OCI-LY3 (cell line): ENCODE data around the gene PPP1R9A.

Experiments used
- EZH2phosphoT487 ChIP-seq: fragments of 200-600 bp; shearing (Covaris generic); IDR thresholded peaks from 2 replicates; pipeline ENCODE4 v1.6.1; 2018; ENCODE audit warnings: antibody characterized with exemption, mixed run types, low read depth
- TF ChIP-seq, protein P1 (sequence below): fragments of 200-600, 300-600 bp; sonication (generic); IDR thresholded peaks from 2 replicates; pipeline ENCODE4 v1.5.1; 2014; ENCODE audit warnings: antibody characterized with exemption, low read length, low read depth

DNA sequence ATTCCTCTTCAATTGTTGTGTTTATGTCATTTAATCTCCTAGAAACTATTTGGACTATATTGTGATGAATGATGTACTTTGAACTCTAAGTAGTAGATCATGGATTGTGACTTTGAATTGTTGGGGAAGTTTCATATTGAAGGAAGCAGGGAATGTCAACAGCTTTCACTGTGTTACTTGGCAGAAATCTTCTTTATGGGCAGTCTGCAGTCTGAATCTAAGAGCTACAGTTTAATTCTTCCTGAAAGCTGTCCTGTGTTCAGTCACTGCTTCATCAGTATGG is 91.6 kb downstream of the PPP1R9A start:
- TF ChIP-seq, protein P1, sequence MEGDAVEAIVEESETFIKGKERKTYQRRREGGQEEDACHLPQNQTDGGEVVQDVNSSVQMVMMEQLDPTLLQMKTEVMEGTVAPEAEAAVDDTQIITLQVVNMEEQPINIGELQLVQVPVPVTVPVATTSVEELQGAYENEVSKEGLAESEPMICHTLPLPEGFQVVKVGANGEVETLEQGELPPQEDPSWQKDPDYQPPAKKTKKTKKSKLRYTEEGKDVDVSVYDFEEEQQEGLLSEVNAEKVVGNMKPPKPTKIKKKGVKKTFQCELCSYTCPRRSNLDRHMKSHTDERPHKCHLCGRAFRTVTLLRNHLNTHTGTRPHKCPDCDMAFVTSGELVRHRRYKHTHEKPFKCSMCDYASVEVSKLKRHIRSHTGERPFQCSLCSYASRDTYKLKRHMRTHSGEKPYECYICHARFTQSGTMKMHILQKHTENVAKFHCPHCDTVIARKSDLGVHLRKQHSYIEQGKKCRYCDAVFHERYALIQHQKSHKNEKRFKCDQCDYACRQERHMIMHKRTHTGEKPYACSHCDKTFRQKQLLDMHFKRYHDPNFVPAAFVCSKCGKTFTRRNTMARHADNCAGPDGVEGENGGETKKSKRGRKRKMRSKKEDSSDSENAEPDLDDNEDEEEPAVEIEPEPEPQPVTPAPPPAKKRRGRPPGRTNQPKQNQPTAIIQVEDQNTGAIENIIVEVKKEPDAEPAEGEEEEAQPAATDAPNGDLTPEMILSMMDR, result no peak
- no peak for TF ChIP-seq EZH2phosphoT487
